T-helper 9 cell (primary cell): ENCODE measurements around the gene C2orf76.

Source experiments
- DNase-seq: peaks from one replicate; pipeline ENCODE4 v3.0.0-alpha.2; 2020

The C2orf76 gene

DNA sequence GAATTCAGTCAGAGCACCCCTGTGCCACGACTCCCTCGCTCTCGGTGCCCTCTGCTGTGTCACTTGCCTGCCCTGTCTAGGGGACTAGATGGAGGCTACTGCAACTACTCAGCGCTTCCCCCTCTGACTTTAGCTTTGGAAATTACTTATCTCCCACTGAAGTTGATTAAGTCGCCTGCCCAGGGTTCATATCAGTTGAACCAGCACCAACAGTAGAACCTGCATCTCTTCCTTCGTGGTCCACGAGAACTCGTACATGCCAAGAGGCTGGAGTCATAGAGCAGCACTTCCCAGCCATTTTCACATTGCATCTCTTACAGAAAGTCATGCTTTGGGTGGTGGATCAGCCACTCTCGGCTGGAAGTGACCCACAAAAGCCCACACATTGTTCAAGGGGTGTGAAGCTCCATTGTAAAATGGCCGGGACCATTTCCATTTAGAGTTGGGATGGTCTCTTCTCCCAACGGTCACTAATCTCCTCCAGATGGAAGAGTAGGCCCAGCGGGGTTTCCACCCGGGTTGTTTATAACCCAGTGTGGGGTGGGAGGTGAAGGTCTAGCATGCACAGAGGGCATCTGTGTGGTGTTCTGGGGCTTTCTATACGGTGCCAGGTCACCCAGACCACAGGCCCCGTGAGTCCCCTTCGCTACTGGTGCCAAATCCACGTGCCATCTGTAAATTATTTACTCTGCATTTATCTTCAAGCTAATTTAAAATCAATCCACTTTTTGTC lies 105.0 kb downstream of the C2orf76 start:
- no peak for DNase-seq

DNA sequence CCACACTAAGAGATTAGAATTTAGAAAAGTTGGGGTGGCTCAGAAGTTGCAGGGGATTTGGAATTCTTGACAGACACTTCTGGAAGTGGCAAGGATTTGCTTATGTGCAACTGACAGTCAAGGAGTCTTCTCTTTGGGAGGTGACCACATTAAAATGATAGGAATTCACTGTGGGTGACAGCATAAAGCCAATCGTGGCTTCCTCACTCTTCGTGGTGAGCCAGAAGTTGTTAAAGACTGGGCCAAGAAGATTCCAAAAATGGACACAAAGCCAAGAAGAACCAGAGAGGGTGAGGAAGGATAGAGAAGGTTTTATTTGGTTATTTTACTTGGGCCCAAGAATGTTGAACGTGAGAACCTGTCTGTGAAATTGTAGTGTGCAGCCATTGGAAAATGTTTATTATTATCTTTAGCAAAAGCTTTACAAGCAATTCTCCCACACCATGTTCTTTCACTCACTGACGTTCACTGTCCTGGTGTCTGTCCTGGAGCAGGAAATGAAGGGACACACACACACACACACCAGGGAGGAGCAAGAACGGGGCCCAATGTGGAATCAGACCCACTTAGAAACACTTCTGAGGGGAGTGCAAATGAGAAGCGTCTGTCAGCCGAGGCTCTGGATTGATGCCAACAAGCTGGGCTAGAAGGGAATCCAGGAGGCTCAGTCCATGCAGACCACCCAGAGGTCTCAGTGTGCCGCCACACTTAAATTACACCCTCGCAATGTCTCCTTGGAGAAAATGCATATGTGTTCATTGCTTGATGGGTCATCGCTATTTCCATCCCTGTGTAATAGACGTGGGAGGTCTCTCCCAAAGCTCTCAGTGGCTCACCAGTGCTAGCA lies 105.8 kb downstream of the C2orf76 start:
- DNase-seq, result no peak

GRCh38 chr2:119259296-119259860 lies 107.3 kb downstream of the C2orf76 start:
- DNase-seq, result no peak

GRCh38 chr2:119257198-119257597 lies 109.4 kb downstream of the C2orf76 start:
- DNase-seq, result no peak

- no peak for DNase-seq
Measured at GRCh38 chr2:119256582-119256921, 110.1 kb downstream of the C2orf76 start.

- DNase-seq, result no peak
Measured at GRCh38 chr2:119255760-119256581, 110.7 kb downstream of the C2orf76 start.

DNA sequence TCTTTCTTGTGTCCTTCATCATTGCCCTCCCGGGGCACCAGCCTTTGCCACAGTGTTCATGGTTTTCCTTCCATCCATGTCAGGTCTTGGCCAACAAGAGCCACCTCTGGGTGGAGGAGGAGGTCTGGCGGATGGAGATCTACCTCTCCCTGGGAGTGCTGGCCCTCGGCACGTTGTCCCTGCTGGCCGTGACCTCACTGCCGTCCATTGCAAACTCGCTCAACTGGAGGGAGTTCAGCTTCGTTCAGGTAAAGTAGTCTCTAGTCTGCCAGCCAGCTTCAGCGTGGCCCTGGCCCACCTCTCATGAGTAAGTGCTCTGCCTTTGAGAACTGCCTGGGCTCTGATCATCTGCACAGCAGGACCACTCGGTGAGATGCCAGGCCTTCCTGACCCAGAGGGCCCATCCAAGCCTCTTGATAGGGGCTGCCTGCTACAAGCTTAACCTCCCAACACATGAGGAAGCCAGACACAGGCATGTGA lies 112.0 kb downstream of the C2orf76 start:
- DNase-seq, result no peak

DNA sequence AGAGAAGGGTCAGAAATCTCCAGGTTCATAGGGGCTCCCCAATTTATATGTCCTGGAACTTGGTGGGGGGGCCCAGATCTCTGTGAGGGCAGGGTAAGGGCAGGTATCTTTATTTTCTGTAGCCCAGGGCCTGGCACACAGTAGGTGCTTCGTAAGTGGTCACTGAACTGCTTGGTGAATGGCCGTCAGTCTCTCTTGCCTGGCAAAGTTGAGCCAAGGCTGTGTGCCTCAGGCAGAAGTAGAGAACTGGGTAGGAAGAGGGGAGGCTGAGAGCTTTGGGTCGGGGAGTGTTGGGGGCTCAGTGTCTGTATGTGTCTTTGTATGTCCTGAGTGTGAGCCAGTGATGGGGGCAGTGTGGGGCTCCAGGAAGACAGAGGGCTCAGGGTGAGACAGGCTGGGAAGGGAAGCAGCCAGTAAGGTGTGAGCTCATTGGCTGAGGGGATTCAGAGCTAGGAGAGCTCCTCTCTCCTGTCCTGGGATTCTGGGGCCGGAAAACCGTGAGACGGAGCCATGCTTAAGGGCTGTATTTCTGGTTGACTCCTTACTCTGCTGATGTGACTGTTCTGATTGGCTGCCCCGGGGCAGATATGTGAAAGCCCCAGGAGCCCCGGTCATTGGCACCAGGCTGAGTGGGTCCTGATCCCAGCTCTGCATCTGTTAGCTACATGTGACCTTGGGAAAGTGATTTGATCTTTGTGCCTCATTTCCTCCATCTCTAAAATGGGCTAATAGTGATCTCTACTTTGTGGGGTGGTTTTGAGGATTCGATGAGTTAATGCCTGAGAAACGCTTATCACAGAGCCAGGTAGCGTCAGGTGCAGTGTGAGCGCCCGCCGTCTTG lies 112.7 kb downstream of the C2orf76 start:
- DNase-seq, result no peak

DNA sequence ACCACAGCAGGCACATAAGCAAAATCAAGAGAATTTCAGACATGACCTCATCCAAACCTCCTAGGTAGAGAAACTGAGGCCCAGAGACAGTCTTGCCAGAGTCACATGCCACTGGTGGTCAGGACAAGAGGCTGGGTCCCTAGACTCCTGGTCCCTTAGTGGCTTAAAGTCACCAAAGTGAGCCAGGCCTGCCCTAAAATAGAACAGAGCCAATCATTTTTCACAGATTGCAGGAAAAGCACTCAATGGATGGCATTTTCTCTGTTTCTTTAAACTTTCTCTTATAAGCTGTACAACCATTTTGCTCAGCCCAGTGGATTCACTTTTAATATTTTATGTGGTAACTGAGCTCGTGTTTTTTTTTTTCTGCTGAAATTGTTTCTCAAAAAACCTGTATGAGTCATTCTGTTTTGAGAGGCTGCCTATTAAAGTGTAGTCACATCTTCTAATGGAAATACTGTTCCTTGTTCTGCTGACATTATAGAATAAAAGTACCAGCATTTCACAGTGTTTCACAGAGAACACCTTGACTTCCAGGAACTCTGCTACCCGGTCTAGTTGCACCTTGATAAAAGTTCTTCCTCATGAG lies 113.4 kb downstream of the C2orf76 start:
- DNase-seq, result no peak
